Activated naive CD4-positive, alpha-beta T cell treated with anti-CD3 and anti-CD28 coated beads for 36 hours (primary cell): ENCODE measurements around the gene EAF1. TPM values are rescaled to one million over a fixed set of nuclear protein-coding genes. Genes with fewer than 3 reads are reported as not detected.

Source experiments
- total RNA-seq, 2 experiments: library from RNA; stranded (reverse); gene quantifications; one replicate each; pipeline ENCODE4 v1.2.3, GENCODE V29; 2021

The EAF1 gene
- total RNA-seq, 2 experiments from 2014 or later: 19.5 to 20.6 TPM

Other genes starting within 250 kb of the EAF1 start
- 10 to 100 TPM; 23.7 to 26.1 TPM for gene CAPN7, start 221.4 kb upstream of the EAF1 start, total RNA-seq
- gene SH3BP5, start 95.0 kb upstream of the EAF1 start, total RNA-seq: 1 to 10 TPM; 7.9 to 9.0 TPM
- gene METTL6, start 54 bp upstream of the EAF1 start, total RNA-seq: 10 to 100 TPM; 12.5 to 14.0 TPM
- under 1 TPM; 0.25 to 0.62 TPM for gene COLQ, start 94.1 kb downstream of the EAF1 start, total RNA-seq
- gene HACL1, start 174.0 kb downstream of the EAF1 start, total RNA-seq: 10 to 100 TPM; 25.3 to 26.5 TPM
- gene BTD, start 174.1 kb downstream of the EAF1 start, total RNA-seq: 1 to 10 TPM; 8.7 to 9.7 TPM